WTC11 (cell line): ENCODE data around the gene THY1. TPM values are rescaled to one million over a fixed set of nuclear protein-coding genes. Genes with fewer than 3 reads are reported as not detected.

ENCODE experiments used
- ATAC-seq: fragments of 200-7000 bp; cut with Tn5 transposase; 2 replicates; pipeline ENCODE4 v1.10.0; 2021; ENCODE audit warnings: mild to moderate bottlenecking, moderate library complexity
- CTCF ChIA-PET: fragments of 300-600 bp; sonication (Branson Sonifier 250); formaldehyde crosslinking; loops from one replicate; lab custom pipeline; 2021; ENCODE audit warnings: antibody characterized with exemption; lab: Charles Lee
- POLR2A ChIA-PET: fragments of 350-600 bp; sonication (Branson Sonifier 250); formaldehyde crosslinking; loops from one replicate; lab custom pipeline; 2021; ENCODE audit warnings: antibody characterized with exemption; lab: Charles Lee
- DNase-seq: peaks from one replicate; pipeline ENCODE4 v3.0.0; 2021; ENCODE audit warnings: low spot score
- H3K27ac Mint-ChIP-seq: 2 replicates; pipeline ENCODE4 v1.8.0; 2021; ENCODE audit warnings: mixed read lengths
- H3K27me3 Mint-ChIP-seq: 2 replicates; pipeline ENCODE4 v1.8.0; 2021; ENCODE audit warnings: low read depth, mild to moderate bottlenecking, moderate library complexity, mixed read lengths
- H3K36me3 Mint-ChIP-seq: 2 replicates; pipeline ENCODE4 v1.8.0; 2021; ENCODE audit warnings: mixed read lengths
- H3K4me1 Mint-ChIP-seq: 2 replicates; pipeline ENCODE4 v1.8.0; 2022; ENCODE audit warnings: mixed read lengths
- H3K4me3 Mint-ChIP-seq: 2 replicates; pipeline ENCODE4 v1.8.0; 2021; ENCODE audit warnings: mild to moderate bottlenecking, moderate library complexity, mixed read lengths
- H3K9me3 Mint-ChIP-seq: 2 replicates; pipeline ENCODE4 v1.8.0; 2021; ENCODE audit warnings: mixed read lengths
- AR ChIP-seq: fragments of 250-450 bp; sonication (Bioruptor Pico); IDR thresholded peaks from 2 replicates; pipeline ENCODE4 v1.9.0; 2021; ENCODE audit warnings: mild to moderate bottlenecking
- EMX1 ChIP-seq: fragments of 250-450 bp; sonication (Bioruptor Pico); IDR thresholded peaks from 2 replicates; pipeline ENCODE4 v1.8.0; 2021; ENCODE audit warnings: mild to moderate bottlenecking
- FOXJ3 ChIP-seq: sonication (generic); formaldehyde crosslinking; IDR thresholded peaks from 2 replicates; pipeline ENCODE4 v1.9.0; 2021; ENCODE audit warnings: missing genetic modification reagents, mild to moderate bottlenecking, borderline replicate concordance
- GABPB1 ChIP-seq: sonication (generic); formaldehyde crosslinking; IDR thresholded peaks from 2 replicates; pipeline ENCODE4 v1.8.1; 2023; ENCODE audit warnings: mild to moderate bottlenecking, missing genetic modification reagents
- GRHL2 ChIP-seq: fragments of 250-450 bp; sonication (Bioruptor Pico); IDR thresholded peaks from 2 replicates; pipeline ENCODE4 v1.8.0; 2022; ENCODE audit warnings: mild to moderate bottlenecking, moderate library complexity; ENCODE audit not compliant: insufficient replicate concordance, severe bottlenecking
- HMGXB4 ChIP-seq: sonication (generic); formaldehyde crosslinking; IDR thresholded peaks from 2 replicates; pipeline ENCODE4 v1.8.1; 2023; ENCODE audit warnings: mild to moderate bottlenecking, moderate library complexity, missing genetic modification reagents
- JAZF1 ChIP-seq: fragments of 250-450 bp; sonication (Bioruptor Pico); IDR thresholded peaks from 2 replicates; pipeline ENCODE4 v1.9.0; 2021; ENCODE audit warnings: moderate library complexity, mild to moderate bottlenecking, inconsistent platforms
- MXD4 ChIP-seq: fragments of 250-450 bp; sonication (Bioruptor Pico); IDR thresholded peaks from 2 replicates; pipeline ENCODE4 v1.8.0; 2021; ENCODE audit warnings: mild to moderate bottlenecking, moderate library complexity, borderline replicate concordance
- USF2 ChIP-seq: sonication (generic); formaldehyde crosslinking; IDR thresholded peaks from 2 replicates; pipeline ENCODE4 v1.8.1; 2023; ENCODE audit warnings: mild to moderate bottlenecking, missing genetic modification reagents, moderate library complexity
- ZMAT4 ChIP-seq: fragments of 250-450 bp; sonication (Bioruptor Pico); IDR thresholded peaks from 2 replicates; pipeline ENCODE4 v1.9.0; 2021; ENCODE audit warnings: mild to moderate bottlenecking
- ZNF232 ChIP-seq: sonication (generic); formaldehyde crosslinking; IDR thresholded peaks from 2 replicates; pipeline ENCODE4 v1.8.0; 2022; ENCODE audit warnings: mild to moderate bottlenecking, missing genetic modification reagents
- ZNF263 ChIP-seq: sonication (generic); formaldehyde crosslinking; IDR thresholded peaks from 2 replicates; pipeline ENCODE4 v1.8.1; 2022; ENCODE audit warnings: low read depth, mild to moderate bottlenecking, moderate library complexity, missing genetic modification reagents
- ZNF423 ChIP-seq: fragments of 250-450 bp; sonication (Bioruptor Pico); IDR thresholded peaks from 2 replicates; pipeline ENCODE4 v2.1.2; 2022; ENCODE audit warnings: mild to moderate bottlenecking, moderate library complexity
- ZNF671 ChIP-seq: fragments of 250-450 bp; sonication (Bioruptor Pico); IDR thresholded peaks from 2 replicates; pipeline ENCODE4 v1.8.0; 2021; ENCODE audit warnings: mild to moderate bottlenecking
- total RNA-seq: library from RNA; stranded (reverse); gene quantifications from 3 replicates; pipeline ENCODE4 v1.2.3, GENCODE V29; 2021
- TF ChIP-seq, protein P1 (sequence below): sonication (generic); formaldehyde crosslinking; IDR thresholded peaks from 2 replicates; pipeline ENCODE4 v1.8.1; 2023; ENCODE audit warnings: mild to moderate bottlenecking, missing genetic modification reagents, moderate library complexity
- TF ChIP-seq, protein P2 (sequence below): sonication (generic); formaldehyde crosslinking; IDR thresholded peaks from 2 replicates; pipeline ENCODE4 v1.8.1; 2023; ENCODE audit warnings: mild to moderate bottlenecking, missing genetic modification reagents, borderline replicate concordance
- TF ChIP-seq, protein P3 (sequence below): sonication (generic); formaldehyde crosslinking; conservative IDR thresholded peaks from 2 replicates; pipeline ENCODE4 v1.8.1; 2023; ENCODE audit warnings: mild to moderate bottlenecking, low read depth, missing genetic modification reagents, moderate library complexity
- TF ChIP-seq, protein P4 (sequence below): fragments of 250-450 bp; sonication (Bioruptor Pico); IDR thresholded peaks from 2 replicates; pipeline ENCODE4 v1.8.0; 2021; ENCODE audit warnings: mild to moderate bottlenecking

The THY1 gene
- total RNA-seq, 1 experiment from 2014 or later = 325 TPM

GRCh38 chr11:119453881-119454280, 30.9 kb upstream of the THY1 start (continued):
- TF ChIP-seq, protein P1, sequence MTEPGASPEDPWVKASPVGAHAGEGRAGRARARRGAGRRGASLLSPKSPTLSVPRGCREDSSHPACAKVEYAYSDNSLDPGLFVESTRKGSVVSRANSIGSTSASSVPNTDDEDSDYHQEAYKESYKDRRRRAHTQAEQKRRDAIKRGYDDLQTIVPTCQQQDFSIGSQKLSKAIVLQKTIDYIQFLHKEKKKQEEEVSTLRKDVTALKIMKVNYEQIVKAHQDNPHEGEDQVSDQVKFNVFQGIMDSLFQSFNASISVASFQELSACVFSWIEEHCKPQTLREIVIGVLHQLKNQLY = no peak
- TF ChIP-seq HMGXB4 (CRISPR knock-in tag) (no peak), ZMAT4 (CRISPR knock-in tag) (no peak)

- Mint-ChIP-seq H3K36me3 (no peaks in the 10 kb centered on the region), H3K4me3 (no peak overlapping the region), H3K4me1 (peaks cover 13% of the 10 kb centered on the region), H3K27ac (no peak overlapping the region), H3K9me3 (no peaks in the 10 kb centered on the region), H3K27me3 (no peaks in the 10 kb centered on the region)
- DNase-seq = no peak
- ATAC-seq = no peak
- ChIA-PET POLR2A (no interaction called here), CTCF (interaction anchor here (1.2 to 1.4 kb wide), 2 partner anchors 76 to 113 kb away, joined by 3 read pairs; no protein-coding TSS in a partner anchor)
- TF ChIP-seq ZNF263 (CRISPR knock-in tag) (no peak), FOXJ3 (no peak), EMX1 (CRISPR knock-in tag) (no peak), JAZF1 (CRISPR knock-in tag) (no peak), USF2 (no peak), ZMAT4 (CRISPR knock-in tag) (no peak), MXD4 (CRISPR knock-in tag) (no peak), GABPB1 (CRISPR knock-in tag) (no peak), ZNF671 (no peak), GRHL2 (no peak), AR (CRISPR knock-in tag) (no peak), ZNF423 (no peak), ZNF232 (no peak)
- TF ChIP-seq, protein P2, sequence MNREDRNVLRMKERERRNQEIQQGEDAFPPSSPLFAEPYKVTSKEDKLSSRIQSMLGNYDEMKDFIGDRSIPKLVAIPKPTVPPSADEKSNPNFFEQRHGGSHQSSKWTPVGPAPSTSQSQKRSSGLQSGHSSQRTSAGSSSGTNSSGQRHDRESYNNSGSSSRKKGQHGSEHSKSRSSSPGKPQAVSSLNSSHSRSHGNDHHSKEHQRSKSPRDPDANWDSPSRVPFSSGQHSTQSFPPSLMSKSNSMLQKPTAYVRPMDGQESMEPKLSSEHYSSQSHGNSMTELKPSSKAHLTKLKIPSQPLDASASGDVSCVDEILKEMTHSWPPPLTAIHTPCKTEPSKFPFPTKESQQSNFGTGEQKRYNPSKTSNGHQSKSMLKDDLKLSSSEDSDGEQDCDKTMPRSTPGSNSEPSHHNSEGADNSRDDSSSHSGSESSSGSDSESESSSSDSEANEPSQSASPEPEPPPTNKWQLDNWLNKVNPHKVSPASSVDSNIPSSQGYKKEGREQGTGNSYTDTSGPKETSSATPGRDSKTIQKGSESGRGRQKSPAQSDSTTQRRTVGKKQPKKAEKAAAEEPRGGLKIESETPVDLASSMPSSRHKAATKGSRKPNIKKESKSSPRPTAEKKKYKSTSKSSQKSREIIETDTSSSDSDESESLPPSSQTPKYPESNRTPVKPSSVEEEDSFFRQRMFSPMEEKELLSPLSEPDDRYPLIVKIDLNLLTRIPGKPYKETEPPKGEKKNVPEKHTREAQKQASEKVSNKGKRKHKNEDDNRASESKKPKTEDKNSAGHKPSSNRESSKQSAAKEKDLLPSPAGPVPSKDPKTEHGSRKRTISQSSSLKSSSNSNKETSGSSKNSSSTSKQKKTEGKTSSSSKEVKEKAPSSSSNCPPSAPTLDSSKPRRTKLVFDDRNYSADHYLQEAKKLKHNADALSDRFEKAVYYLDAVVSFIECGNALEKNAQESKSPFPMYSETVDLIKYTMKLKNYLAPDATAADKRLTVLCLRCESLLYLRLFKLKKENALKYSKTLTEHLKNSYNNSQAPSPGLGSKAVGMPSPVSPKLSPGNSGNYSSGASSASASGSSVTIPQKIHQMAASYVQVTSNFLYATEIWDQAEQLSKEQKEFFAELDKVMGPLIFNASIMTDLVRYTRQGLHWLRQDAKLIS (CRISPR knock-in tag) = no peak
- TF ChIP-seq, protein P3, sequence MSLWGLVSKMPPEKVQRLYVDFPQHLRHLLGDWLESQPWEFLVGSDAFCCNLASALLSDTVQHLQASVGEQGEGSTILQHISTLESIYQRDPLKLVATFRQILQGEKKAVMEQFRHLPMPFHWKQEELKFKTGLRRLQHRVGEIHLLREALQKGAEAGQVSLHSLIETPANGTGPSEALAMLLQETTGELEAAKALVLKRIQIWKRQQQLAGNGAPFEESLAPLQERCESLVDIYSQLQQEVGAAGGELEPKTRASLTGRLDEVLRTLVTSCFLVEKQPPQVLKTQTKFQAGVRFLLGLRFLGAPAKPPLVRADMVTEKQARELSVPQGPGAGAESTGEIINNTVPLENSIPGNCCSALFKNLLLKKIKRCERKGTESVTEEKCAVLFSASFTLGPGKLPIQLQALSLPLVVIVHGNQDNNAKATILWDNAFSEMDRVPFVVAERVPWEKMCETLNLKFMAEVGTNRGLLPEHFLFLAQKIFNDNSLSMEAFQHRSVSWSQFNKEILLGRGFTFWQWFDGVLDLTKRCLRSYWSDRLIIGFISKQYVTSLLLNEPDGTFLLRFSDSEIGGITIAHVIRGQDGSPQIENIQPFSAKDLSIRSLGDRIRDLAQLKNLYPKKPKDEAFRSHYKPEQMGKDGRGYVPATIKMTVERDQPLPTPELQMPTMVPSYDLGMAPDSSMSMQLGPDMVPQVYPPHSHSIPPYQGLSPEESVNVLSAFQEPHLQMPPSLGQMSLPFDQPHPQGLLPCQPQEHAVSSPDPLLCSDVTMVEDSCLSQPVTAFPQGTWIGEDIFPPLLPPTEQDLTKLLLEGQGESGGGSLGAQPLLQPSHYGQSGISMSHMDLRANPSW (CRISPR knock-in tag) = no peak
- TF ChIP-seq, protein P4, sequence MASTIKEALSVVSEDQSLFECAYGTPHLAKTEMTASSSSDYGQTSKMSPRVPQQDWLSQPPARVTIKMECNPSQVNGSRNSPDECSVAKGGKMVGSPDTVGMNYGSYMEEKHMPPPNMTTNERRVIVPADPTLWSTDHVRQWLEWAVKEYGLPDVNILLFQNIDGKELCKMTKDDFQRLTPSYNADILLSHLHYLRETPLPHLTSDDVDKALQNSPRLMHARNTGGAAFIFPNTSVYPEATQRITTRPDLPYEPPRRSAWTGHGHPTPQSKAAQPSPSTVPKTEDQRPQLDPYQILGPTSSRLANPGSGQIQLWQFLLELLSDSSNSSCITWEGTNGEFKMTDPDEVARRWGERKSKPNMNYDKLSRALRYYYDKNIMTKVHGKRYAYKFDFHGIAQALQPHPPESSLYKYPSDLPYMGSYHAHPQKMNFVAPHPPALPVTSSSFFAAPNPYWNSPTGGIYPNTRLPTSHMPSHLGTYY (CRISPR knock-in tag) = no peak
These were observed 27.8 kb upstream of the THY1 start for GRCh38 chr11:119450590-119451326.
